OCI-LY7 (cell line): ENCODE data around the gene PON1.

ENCODE experiments used
- CTCF ChIP-seq: fragments of 200-600 bp; sonication (generic); conservative IDR thresholded peaks from 2 replicates; pipeline ENCODE4 v1.5.1; 2014; ENCODE audit warnings: mild to moderate bottlenecking, antibody characterized with exemption, low read length, moderate library complexity, mixed read lengths
- EZH2phosphoT487 ChIP-seq: fragments of 200-600 bp; sonication (generic); IDR thresholded peaks from 2 replicates; pipeline ENCODE4 v1.6.1; 2018; ENCODE audit warnings: low read depth, borderline replicate concordance, mild to moderate bottlenecking, mixed run types, antibody characterized with exemption, low read length, moderate library complexity, mixed read lengths

GRCh38 chr7:95365151-95365550, 40.8 kb upstream of the PON1 start:
- no peak for TF ChIP-seq CTCF
- TF ChIP-seq EZH2phosphoT487: no peak
